Measurements from ENCODE around the gene KCNIP4. TPM values are rescaled to one million over a fixed set of nuclear protein-coding genes. Genes with fewer than 3 reads are reported as not detected.
"Not testable (repeated sequence)": the region's sequence is repeated elsewhere in the genome, so short reads cannot be mapped to it uniquely, and the experiment has no call there.

The KCNIP4 gene
- total RNA-seq, 1 donor from 2014 or later: not detected

GRCh38 chr4:20752641-20753040, 1195.9 kb downstream of the KCNIP4 start:
- no peaks in the 10 kb centered on the region for H3K4me1 Mint-ChIP-seq (ENCODE audit: low read depth)
- no peak for TF ChIP-seq CTCF (IDR thresholded peaks at IDR 0.05)
- H3K27me3 Mint-ChIP-seq (ENCODE audit: low read depth): no peaks in the 10 kb centered on the region
- no peak overlapping the region for H3K27ac Mint-ChIP-seq (ENCODE audit: unreplicated experiment)
- H3K4me3 Mint-ChIP-seq (ENCODE audit: unreplicated experiment): no peak overlapping the region
- DNase-seq (ENCODE audit: low spot score): no peak
- H3K9me3 Mint-ChIP-seq (ENCODE audit: low read depth): no peaks in the 10 kb centered on the region
- peaks cover 5% of the 10 kb centered on the region for H3K36me3 Mint-ChIP-seq (ENCODE audit: low read depth)

GRCh38 chr4:20746000-20746399, 1202.6 kb downstream of the KCNIP4 start:
- H3K27ac Mint-ChIP-seq (ENCODE audit: unreplicated experiment); H3K4me1 Mint-ChIP-seq (ENCODE audit: low read depth); H3K27me3 Mint-ChIP-seq (ENCODE audit: low read depth); H3K4me3 Mint-ChIP-seq (ENCODE audit: unreplicated experiment); H3K36me3 Mint-ChIP-seq (ENCODE audit: low read depth); DNase-seq (ENCODE audit: low spot score): not testable (repeated sequence)
- peaks cover 23% of the 10 kb centered on the region for H3K9me3 Mint-ChIP-seq (ENCODE audit: low read depth)

- Mint-ChIP-seq H3K9me3 (ENCODE audit: low read depth) (peaks cover 36% of the 10 kb centered on the region), H3K27me3 (ENCODE audit: low read depth) (no peaks in the 10 kb centered on the region), H3K4me1 (ENCODE audit: low read depth) (no peaks in the 10 kb centered on the region), H3K36me3 (ENCODE audit: low read depth) (peaks cover 34% of the 10 kb centered on the region), H3K4me3 (ENCODE audit: unreplicated experiment) (no peak overlapping the region), H3K27ac (ENCODE audit: unreplicated experiment) (no peak overlapping the region)
- no peak for DNase-seq (ENCODE audit: low spot score)
- TF ChIP-seq CTCF (IDR thresholded peaks at IDR 0.05): no peak
These were observed 1212.6 kb downstream of the KCNIP4 start for GRCh38 chr4:20735931-20736330.

- Mint-ChIP-seq H3K27me3 (ENCODE audit: low read depth) (no peaks in the 10 kb centered on the region), H3K4me1 (ENCODE audit: low read depth) (no peaks in the 10 kb centered on the region), H3K27ac (ENCODE audit: unreplicated experiment) (no peak overlapping the region), H3K36me3 (ENCODE audit: low read depth) (peaks cover 35% of the 10 kb centered on the region), H3K4me3 (ENCODE audit: unreplicated experiment) (no peak overlapping the region), H3K9me3 (ENCODE audit: low read depth) (peaks cover 26% of the 10 kb centered on the region)
- DNase-seq (ENCODE audit: low spot score): no peak
- no peak for TF ChIP-seq CTCF (IDR thresholded peaks at IDR 0.05)
These were observed 1223.7 kb downstream of the KCNIP4 start for GRCh38 chr4:20724915-20725314.

GRCh38 chr4:20723463-20723862, 1225.1 kb downstream of the KCNIP4 start:
- H3K36me3 Mint-ChIP-seq (ENCODE audit: low read depth): peaks cover 45% of the 10 kb centered on the region
- H3K4me3 Mint-ChIP-seq (ENCODE audit: unreplicated experiment): no peak overlapping the region
- H3K27me3 Mint-ChIP-seq (ENCODE audit: low read depth): no peaks in the 10 kb centered on the region
- H3K9me3 Mint-ChIP-seq (ENCODE audit: low read depth): peaks cover 33% of the 10 kb centered on the region
- no peaks in the 10 kb centered on the region for H3K4me1 Mint-ChIP-seq (ENCODE audit: low read depth)
- no peak overlapping the region for H3K27ac Mint-ChIP-seq (ENCODE audit: unreplicated experiment)
- no peak for TF ChIP-seq CTCF (IDR thresholded peaks at IDR 0.05)
- no peak for DNase-seq (ENCODE audit: low spot score)

- H3K36me3 Mint-ChIP-seq (ENCODE audit: low read depth): peaks cover 50% of the 10 kb centered on the region
- no peak for TF ChIP-seq CTCF (IDR thresholded peaks at IDR 0.05)
- no peak overlapping the region for H3K4me3 Mint-ChIP-seq (ENCODE audit: unreplicated experiment)
- H3K27ac Mint-ChIP-seq (ENCODE audit: unreplicated experiment): no peak overlapping the region
- H3K4me1 Mint-ChIP-seq (ENCODE audit: low read depth): no peaks in the 10 kb centered on the region
- DNase-seq (ENCODE audit: low spot score): no peak
- no peaks in the 10 kb centered on the region for H3K27me3 Mint-ChIP-seq (ENCODE audit: low read depth)
- peaks cover 35% of the 10 kb centered on the region for H3K9me3 Mint-ChIP-seq (ENCODE audit: low read depth)
These were observed 1225.6 kb downstream of the KCNIP4 start for GRCh38 chr4:20723019-20723418.
